Fibroblast of skin of abdomen (primary cell): ENCODE results near the gene MYH7B. TPM values are rescaled to one million over a fixed set of nuclear protein-coding genes. Genes with fewer than 3 reads are reported as not detected.

Experiments used
- DNase-seq: peaks from one replicate; pipeline ENCODE4 v3.0.0-alpha.2; 2013
- polyA plus RNA-seq, 2 experiments: library from polyadenylated mRNA; unstranded; fragments of 120-200 nt; gene quantifications; one replicate each; pipeline ENCODE4 v1.2.1, GENCODE V29; 2013; ENCODE audit not compliant: insufficient read length in 2 of 2

Gene MYH7B
- 0.40 TPM for polyA plus RNA-seq (2013, experiment 1 of 2; ENCODE audit: insufficient read length)
- 0.41 TPM for polyA plus RNA-seq (2013, experiment 2 of 2; ENCODE audit: insufficient read length)

GRCh38 chr20:34955231-34956040 is at the start of gene MYH7B, which contains the start of gene GSS:
MYH7B (plus strand) TSS chr20:34955868; CDS start chr20:34978006, 22,138 bp downstream.
GSS (minus strand) TSS chr20:34955806; CDS start chr20:34951852, 3,954 bp downstream.
- DNase-seq: peak; percentile 96

GRCh38 chr20:34907616-34908469 is 47.8 kb upstream of the MYH7B start:
- peak; percentile 88 for DNase-seq

GRCh38 chr20:34915131-34915530 is 40.5 kb upstream of the MYH7B start:
- DNase-seq: no peak

GRCh38 chr20:34915749-34916455 is 39.8 kb upstream of the MYH7B start:
- DNase-seq: no peak

- no peak for DNase-seq
Measured at GRCh38 chr20:34916774-34917354, 38.8 kb upstream of the MYH7B start.

GRCh38 chr20:34920055-34920454 is 35.6 kb upstream of the MYH7B start:
- no peak for DNase-seq

GRCh38 chr20:34921436-34921835 is 34.2 kb upstream of the MYH7B start:
- no peak for DNase-seq

GRCh38 chr20:34922654-34923381 is 32.9 kb upstream of the MYH7B start:
- peak; percentile 78 for DNase-seq

GRCh38 chr20:34923414-34923813 is 32.3 kb upstream of the MYH7B start:
- DNase-seq: no peak

GRCh38 chr20:34925341-34925740 is 30.3 kb upstream of the MYH7B start:
- DNase-seq: no peak

- no peak for DNase-seq
Measured at GRCh38 chr20:34925981-34926380, 29.7 kb upstream of the MYH7B start.

GRCh38 chr20:34926581-34926980 is 29.1 kb upstream of the MYH7B start:
- no peak for DNase-seq

- no peak for DNase-seq
Measured at GRCh38 chr20:34927736-34928135, 27.9 kb upstream of the MYH7B start.

- DNase-seq: no peak
Measured at GRCh38 chr20:34928411-34928810, 27.3 kb upstream of the MYH7B start.

GRCh38 chr20:34931771-34932170 is 23.9 kb upstream of the MYH7B start:
- no peak for DNase-seq

GRCh38 chr20:34938466-34939163 is 17.1 kb upstream of the MYH7B start:
- DNase-seq: no peak

- DNase-seq: no peak
Measured at GRCh38 chr20:34940081-34940481, 15.6 kb upstream of the MYH7B start.

- no peak for DNase-seq
Measured at GRCh38 chr20:34941226-34941625, 14.4 kb upstream of the MYH7B start.

- DNase-seq: no peak
Measured at GRCh38 chr20:34942301-34942700, 13.4 kb upstream of the MYH7B start.

GRCh38 chr20:34943808-34944567 is 11.7 kb upstream of the MYH7B start:
- DNase-seq: peak; percentile 29
